Hematopoietic multipotent progenitor cell (in vitro differentiated cells): ENCODE measurements around the gene TRIM65. TPM values are rescaled to one million over a fixed set of nuclear protein-coding genes. Genes with fewer than 3 reads are reported as not detected.
"Not testable (repeated sequence)": the region's sequence is repeated elsewhere in the genome, so short reads cannot be mapped to it uniquely, and the experiment has no call there.

Source experiments
- DNase-seq, 3 donors: peaks; one replicate each; pipeline ENCODE4 v3.0.0-alpha.2; 2011 to 2015; ENCODE audit warnings: low read depth in 2 of 3, low spot score in 2 of 3
- total RNA-seq: library from RNA; depleted of rRNA; stranded (reverse); fragments of >200 nt; gene quantifications from one replicate; pipeline ENCODE4 v1.2.3, GENCODE V29; 2012

TRIM65 gene
- total RNA-seq, 1 donor: 41.2 TPM

DNA sequence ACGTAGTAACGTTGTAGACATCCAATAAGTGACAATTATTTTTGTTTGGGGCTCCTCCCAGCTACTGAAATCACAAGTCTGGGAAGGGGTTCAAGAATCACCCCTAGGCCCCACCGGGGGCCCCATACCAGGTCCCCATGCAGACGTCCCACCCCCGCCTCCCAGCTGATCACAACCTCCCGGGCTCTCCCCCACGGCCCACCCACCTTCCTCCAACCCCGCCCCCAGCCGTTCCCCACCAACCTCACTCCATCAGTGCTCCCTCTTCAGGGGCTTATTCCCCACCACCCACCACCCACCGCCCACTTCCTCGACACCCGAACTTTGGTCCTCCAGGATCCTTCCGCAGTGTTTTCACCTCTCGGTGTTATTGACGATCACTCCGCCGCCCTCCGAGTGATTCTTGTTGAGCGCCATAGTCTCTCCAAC lies 41.9 kb downstream of the TRIM65 start:
- DNase-seq: no peak

- DNase-seq: no peak
Measured at GRCh38 chr17:75854101-75854748, 42.5 kb downstream of the TRIM65 start.

DNA sequence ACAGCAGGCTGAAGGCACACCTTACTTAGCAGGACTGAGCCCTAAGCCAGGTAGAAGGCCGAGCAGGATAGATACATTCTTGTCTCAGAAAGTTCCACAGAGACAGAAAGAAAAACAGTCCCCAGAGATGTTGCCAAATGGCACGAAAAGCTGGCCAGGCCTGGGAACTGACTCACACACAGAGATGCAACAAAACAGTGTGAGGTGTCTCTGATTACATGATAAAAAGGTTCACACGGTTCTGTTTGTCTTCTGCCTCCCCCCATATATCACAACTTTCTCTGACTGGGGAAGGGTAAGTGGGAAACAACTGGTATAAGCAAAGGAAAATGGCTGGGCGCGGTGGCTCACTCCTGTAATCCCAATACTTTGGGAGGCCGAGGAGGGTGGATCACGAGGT lies 43.3 kb downstream of the TRIM65 start:
- DNase-seq: no peak

- not testable (repeated sequence) for DNase-seq
Measured at GRCh38 chr17:75851693-75851991, 45.1 kb downstream of the TRIM65 start.

- no peak for DNase-seq
Measured at GRCh38 chr17:75850928-75851692, 45.6 kb downstream of the TRIM65 start.

GRCh38 chr17:75849724-75850123 lies 47.0 kb downstream of the TRIM65 start:
- DNase-seq: no peak

GRCh38 chr17:75849279-75849646 lies 47.5 kb downstream of the TRIM65 start:
- DNase-seq: no peak

- peak in 1 of 3 donors; percentile 69 for DNase-seq
Measured at GRCh38 chr17:75848523-75849278, 48.0 kb downstream of the TRIM65 start.

GRCh38 chr17:75847614-75848522 lies 48.9 kb downstream of the TRIM65 start:
- DNase-seq: no peak

DNA sequence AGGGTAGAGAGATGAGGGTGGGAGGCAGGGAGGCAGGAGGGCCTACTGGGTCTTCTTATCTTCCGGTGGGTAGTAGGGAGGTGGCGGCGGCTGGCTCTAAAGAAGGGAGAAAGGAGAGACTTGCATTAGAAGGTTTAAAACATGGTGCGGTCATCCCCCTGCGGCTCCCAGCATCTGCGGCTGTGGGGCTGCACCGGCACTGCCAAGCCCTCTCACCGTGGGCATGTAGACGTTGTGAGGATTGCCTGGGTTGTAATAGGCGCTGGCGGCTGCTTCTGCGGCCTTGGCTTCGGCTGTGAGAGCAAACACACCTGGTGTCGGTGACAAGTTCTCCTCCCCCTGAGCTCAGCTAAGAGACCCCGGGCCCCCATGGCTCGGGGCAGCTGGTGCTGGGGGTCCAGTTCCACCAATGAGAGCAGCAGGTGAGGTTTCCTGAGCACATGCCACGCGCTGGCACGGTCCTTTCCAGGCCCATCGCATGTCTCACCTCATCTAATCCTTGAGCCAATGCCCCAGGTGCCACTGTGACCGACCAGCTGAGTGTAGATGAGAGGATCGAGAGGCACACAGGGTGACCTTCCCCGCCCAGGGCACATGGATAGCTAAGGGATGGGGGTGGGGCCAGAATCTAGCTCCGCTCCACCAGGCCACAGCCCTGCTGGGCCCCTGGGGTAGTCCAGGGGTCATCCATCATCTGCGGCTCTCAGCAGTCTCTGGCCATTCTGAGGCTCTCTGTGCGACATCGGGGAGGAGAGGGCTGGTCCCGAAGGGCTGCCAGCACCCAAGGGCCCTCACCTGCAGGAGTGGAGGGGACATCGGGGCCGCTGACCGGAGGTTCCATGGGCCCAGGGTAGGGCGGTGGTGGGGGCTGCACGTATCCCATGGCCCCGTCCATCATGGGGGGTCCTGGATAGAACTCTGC lies 49.8 kb downstream of the TRIM65 start:
- DNase-seq: no peak

- DNase-seq: no peak
Measured at GRCh38 chr17:75845933-75846691, 50.6 kb downstream of the TRIM65 start.

DNA sequence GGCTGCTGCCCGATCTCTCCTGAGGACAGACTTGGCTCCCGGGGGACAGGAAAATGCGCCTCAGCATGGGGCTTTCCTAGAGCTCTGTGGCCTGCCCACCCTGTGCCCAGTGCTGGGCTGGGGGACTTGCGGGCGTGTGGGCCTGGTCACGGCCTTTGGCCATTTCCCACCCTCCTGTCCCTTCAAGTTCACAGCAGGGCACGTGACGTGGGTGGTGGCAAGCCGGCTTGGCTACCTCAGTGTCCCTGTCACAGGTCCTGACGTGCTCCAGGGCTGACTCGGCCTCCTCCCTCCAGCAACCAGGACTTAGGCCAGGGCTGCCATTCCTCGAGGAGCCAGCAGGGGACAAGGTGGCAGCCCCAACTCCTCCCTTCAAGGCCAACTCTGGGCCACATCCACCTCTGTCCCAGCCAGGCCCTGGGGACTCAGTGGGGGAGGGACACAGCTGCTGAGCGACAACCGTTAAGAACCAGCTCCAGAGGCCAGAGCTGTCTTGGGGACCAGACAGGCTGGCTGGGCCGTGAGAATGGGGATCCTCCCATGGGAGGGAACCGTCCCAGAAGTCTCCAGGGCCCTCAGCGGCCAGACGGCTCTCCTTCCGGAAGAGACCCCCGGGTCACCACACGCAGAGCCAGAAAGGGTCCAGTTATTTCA lies 51.6 kb downstream of the TRIM65 start:
- DNase-seq: peak in 2 of 3 donors; percentile 81 to 89

DNA sequence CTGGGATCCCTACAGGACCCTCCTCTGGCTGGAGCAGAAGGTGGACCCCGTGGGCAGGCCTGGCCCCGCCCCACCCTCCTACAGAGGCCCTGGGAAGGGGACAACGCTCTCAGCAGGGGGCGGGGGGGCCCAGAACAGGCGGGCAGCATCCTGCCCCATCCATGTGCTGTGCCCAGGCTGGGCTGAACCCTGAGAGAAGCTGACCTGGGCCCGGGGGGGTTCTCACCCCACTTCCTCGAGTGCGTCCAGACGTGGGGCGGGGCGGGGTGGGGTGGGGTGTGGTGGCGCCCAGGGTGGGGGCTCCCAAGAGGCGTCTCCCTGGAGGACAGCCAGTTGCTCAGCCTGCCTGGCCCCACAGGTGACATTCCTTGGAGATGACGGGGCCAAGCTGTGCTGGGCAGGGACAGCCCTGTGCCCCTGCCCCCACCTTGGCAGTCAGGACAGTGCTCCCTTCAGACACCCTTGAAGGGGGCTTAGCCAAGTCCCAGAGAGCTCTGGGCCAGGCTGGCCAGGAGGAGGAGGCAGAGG lies 52.2 kb downstream of the TRIM65 start:
- no peak for DNase-seq

DNA sequence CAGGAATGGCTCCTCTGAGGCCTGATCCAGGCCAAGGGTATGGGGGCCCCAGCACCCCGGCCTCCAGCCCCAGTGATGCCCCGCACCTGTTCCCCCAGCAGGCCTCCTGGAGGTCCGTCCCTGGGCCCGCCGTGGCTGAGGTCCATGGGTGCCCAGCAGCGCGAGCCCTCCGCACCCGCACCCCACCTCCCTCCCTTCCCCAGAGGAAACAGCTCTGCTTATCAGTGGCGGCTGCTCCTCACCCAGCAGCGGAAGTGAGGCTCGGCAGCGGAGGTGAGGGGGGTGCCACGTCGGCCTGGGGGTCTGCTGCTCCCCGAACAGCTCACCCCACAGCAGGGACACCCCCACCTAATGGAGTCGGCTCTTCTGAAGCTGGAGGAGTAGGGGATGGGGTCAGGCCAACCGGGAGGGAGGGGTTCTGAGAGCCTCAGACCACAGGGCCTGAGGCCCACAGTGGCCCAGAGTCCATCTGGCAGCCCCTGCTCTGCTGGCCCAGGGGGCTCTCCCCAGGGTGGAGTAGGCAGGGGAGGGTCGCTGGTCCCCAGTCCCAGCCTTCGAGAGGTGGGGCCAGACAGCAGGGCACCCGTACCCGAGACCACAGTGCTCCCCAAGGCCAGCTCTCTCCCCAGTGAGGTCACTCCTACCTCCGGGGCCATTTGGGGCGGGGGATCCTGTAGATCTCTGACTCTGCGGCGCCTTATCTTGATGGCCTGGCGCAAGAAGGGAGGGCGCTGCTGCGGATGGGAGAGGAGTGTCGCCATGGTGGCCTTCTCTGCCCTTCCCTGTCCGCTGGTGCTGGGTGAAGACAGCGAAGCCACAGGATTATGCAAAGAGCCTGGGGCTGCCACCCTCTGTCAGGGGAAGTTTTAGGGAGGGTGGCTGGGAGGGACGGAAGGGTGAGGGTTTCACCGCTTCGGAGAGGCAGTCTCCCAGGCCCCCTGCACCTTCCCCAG lies 52.9 kb downstream of the TRIM65 start, which contains the start of gene UNC13D:
Gene UNC13D, minus strand, starts transcription at position 828 of the 953 bp plus-strand sequence. Its CDS starts 67 bp downstream, at position 761.
- peak in 2 of 3 donors; percentile 86 to 95 for DNase-seq

- peak in 1 of 3 donors; percentile 33 for DNase-seq
Measured at GRCh38 chr17:75842963-75843576, 53.7 kb downstream of the TRIM65 start.

- DNase-seq: no peak
Measured at GRCh38 chr17:75842411-75842810, 54.3 kb downstream of the TRIM65 start.
